OCI-LY1 (cell line): ENCODE measurements around the gene TACR1.

Experiments used
- H2AFZ ChIP-seq: fragments of 200-600 bp; sonication (generic), shearing (Covaris generic); 2 replicates; pipeline ENCODE4 v1.6.0; 2014; ENCODE audit warnings: antibody characterized with exemption, mild to moderate bottlenecking, low read length
- H3F3A ChIP-seq: fragments of 200-600 bp; sonication (generic), shearing (Covaris generic); 2 replicates; pipeline ENCODE4 v1.6.0; 2014; ENCODE audit warnings: mild to moderate bottlenecking, antibody characterized with exemption, low read length, moderate library complexity; ENCODE audit not compliant: insufficient read depth
- H3K27ac ChIP-seq: fragments of 200-600 bp; sonication (generic); 2 replicates; pipeline ENCODE4 v1.5.1; 2014; ENCODE audit warnings: low read length, mixed run types, mild to moderate bottlenecking, low read depth; ENCODE audit not compliant: poor library complexity, severe bottlenecking
- H3K27me3 ChIP-seq: fragments of 200-600 bp; sonication (generic); 2 replicates; pipeline ENCODE4 v1.6.0; 2014; ENCODE audit warnings: antibody characterized with exemption, mild to moderate bottlenecking, low read length, moderate library complexity; ENCODE audit not compliant: insufficient read depth
- H3K36me3 ChIP-seq: fragments of 200-600 bp; sonication (generic); 2 replicates; pipeline ENCODE4 v1.6.1; 2014; ENCODE audit warnings: mild to moderate bottlenecking, antibody characterized with exemption, low read length, moderate library complexity, mixed read lengths; ENCODE audit not compliant: insufficient read depth
- H3K4me1 ChIP-seq: fragments of 200-600 bp; sonication (generic); 2 replicates; pipeline ENCODE4 v1.5.1; 2014; ENCODE audit warnings: mild to moderate bottlenecking, low read length, moderate library complexity; ENCODE audit not compliant: insufficient read depth, severe bottlenecking
- H3K4me2 ChIP-seq: fragments of 200-600 bp; sonication (generic), shearing (Covaris generic); 2 replicates; pipeline ENCODE4 v1.6.1; 2014; ENCODE audit warnings: low read length
- H3K4me3 ChIP-seq: fragments of 200-600 bp; sonication (generic); 2 replicates; pipeline ENCODE4 v1.5.1; 2014; ENCODE audit warnings: low read length, low read depth, mild to moderate bottlenecking, mixed read lengths; ENCODE audit not compliant: poor library complexity, severe bottlenecking
- H3K79me2 ChIP-seq: fragments of 200-600 bp; shearing (Covaris generic); 2 replicates; pipeline ENCODE4 v1.6.1; 2016; ENCODE audit warnings: mixed run types, low read length, mixed read lengths; ENCODE audit not compliant: insufficient read depth
- H3K9ac ChIP-seq: fragments of 200-600 bp; sonication (generic), shearing (Covaris generic); 2 replicates; pipeline ENCODE4 v1.6.1; 2014; ENCODE audit warnings: mild to moderate bottlenecking, low read length, mixed read lengths
- H3K9me2 ChIP-seq: fragments of 200-600 bp; sonication (generic), shearing (Covaris generic); 2 replicates; pipeline ENCODE4 v1.6.1; 2014; ENCODE audit warnings: low read depth, mild to moderate bottlenecking, low read length, mixed read lengths
- H3K9me3 ChIP-seq: fragments of 200-600 bp; shearing (Covaris generic); 2 replicates; pipeline ENCODE4 v1.6.1; 2014; ENCODE audit warnings: low read length, mixed read lengths
- H4K20me1 ChIP-seq: fragments of 200-600 bp; sonication (generic), shearing (Covaris generic); 2 replicates; pipeline ENCODE4 v1.6.0; 2016; ENCODE audit warnings: mild to moderate bottlenecking, low read length; ENCODE audit not compliant: insufficient read depth
- EZH2 ChIP-seq: fragments of 200-600 bp; sonication (generic), shearing (Covaris generic); IDR thresholded peaks from 2 replicates; pipeline ENCODE4 v1.8.0; 2017; ENCODE audit warnings: borderline replicate concordance, mixed run types, mild to moderate bottlenecking, antibody characterized with exemption, low read length, moderate library complexity, mixed read lengths
- TF ChIP-seq, protein P1 (sequence below): fragments of 200-600 bp; sonication (generic), shearing (Covaris generic); IDR thresholded peaks from 2 replicates; pipeline ENCODE4 v1.5.1; 2017; ENCODE audit warnings: mild to moderate bottlenecking, antibody characterized with exemption, low read length, moderate library complexity, mixed read lengths

TACR1 gene

DNA sequence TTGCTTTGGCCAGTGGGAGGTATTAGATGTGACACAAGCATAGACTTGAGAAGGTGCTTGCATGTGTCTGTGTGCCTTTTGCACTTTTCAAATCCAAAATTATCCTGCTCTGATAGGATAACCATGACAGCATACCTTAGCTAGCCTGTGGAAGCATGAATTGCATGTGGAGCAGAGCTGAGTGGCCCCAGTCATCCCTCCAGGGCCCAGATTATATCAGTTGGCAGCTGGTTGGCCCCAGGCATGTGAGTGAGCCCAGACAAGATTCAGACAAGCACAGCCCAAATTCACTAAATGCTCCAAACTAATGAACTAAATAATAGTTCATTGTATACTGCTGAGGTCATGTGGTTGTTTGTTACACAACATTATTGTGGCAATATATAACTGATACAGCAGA lies 18.8 kb downstream of the TACR1 start:
- H3K9me3 ChIP-seq, result no peaks in the 10 kb centered on the region
- 0 out of 2 replicates have a peak, but pooled peaks cover 5% of the 10 kb centered on the region for H3K27me3 ChIP-seq
- no peaks in the 10 kb centered on the region for H3K4me1 ChIP-seq
- H3K36me3 ChIP-seq, result no peaks in the 10 kb centered on the region
- H3K9me2 ChIP-seq, result no peaks in the 10 kb centered on the region
- H3F3A ChIP-seq, result no peaks in the 10 kb centered on the region
- H3K9ac ChIP-seq, result no peak overlapping the region
- no peak overlapping the region for H3K27ac ChIP-seq
- no peak overlapping the region for H3K4me2 ChIP-seq
- H3K4me3 ChIP-seq, result no peak overlapping the region
- H2AFZ ChIP-seq, result no peak overlapping the region
- H3K79me2 ChIP-seq, result no peaks in the 10 kb centered on the region
- TF ChIP-seq EZH2, result no peak
- TF ChIP-seq, protein P1, sequence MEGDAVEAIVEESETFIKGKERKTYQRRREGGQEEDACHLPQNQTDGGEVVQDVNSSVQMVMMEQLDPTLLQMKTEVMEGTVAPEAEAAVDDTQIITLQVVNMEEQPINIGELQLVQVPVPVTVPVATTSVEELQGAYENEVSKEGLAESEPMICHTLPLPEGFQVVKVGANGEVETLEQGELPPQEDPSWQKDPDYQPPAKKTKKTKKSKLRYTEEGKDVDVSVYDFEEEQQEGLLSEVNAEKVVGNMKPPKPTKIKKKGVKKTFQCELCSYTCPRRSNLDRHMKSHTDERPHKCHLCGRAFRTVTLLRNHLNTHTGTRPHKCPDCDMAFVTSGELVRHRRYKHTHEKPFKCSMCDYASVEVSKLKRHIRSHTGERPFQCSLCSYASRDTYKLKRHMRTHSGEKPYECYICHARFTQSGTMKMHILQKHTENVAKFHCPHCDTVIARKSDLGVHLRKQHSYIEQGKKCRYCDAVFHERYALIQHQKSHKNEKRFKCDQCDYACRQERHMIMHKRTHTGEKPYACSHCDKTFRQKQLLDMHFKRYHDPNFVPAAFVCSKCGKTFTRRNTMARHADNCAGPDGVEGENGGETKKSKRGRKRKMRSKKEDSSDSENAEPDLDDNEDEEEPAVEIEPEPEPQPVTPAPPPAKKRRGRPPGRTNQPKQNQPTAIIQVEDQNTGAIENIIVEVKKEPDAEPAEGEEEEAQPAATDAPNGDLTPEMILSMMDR, result no peak
- no peaks in the 10 kb centered on the region for H4K20me1 ChIP-seq

- H3K4me2 ChIP-seq, result no peak overlapping the region
- no peaks in the 10 kb centered on the region for H3K9me3 ChIP-seq
- H3K4me1 ChIP-seq, result no peaks in the 10 kb centered on the region
- no peak overlapping the region for H3K27ac ChIP-seq
- H2AFZ ChIP-seq, result no peak overlapping the region
- TF ChIP-seq EZH2, result no peak
- TF ChIP-seq, protein P1, result no peak
- H3K9ac ChIP-seq, result no peak overlapping the region
- no peaks in the 10 kb centered on the region for H4K20me1 ChIP-seq
- no peaks in the 10 kb centered on the region for H3K9me2 ChIP-seq
- H3K4me3 ChIP-seq, result no peak overlapping the region
- H3K27me3 ChIP-seq, result no peaks in the 10 kb centered on the region
- H3K79me2 ChIP-seq, result no peaks in the 10 kb centered on the region
- H3F3A ChIP-seq, result no peaks in the 10 kb centered on the region
- no peaks in the 10 kb centered on the region for H3K36me3 ChIP-seq
These were observed 21.9 kb downstream of the TACR1 start for GRCh38 chr2:75177427-75177826.

GRCh38 chr2:75175456-75175855 lies 23.9 kb downstream of the TACR1 start:
- Histone ChIP-seq H3K27me3 (no peaks in the 10 kb centered on the region), H3K4me3 (no peak overlapping the region), H2AFZ (no peak overlapping the region), H3K9ac (no peak overlapping the region), H3K27ac (no peak overlapping the region), H3K36me3 (no peaks in the 10 kb centered on the region), H3K4me1 (no peaks in the 10 kb centered on the region), H3K4me2 (no peak overlapping the region), H4K20me1 (no peaks in the 10 kb centered on the region), H3K79me2 (no peaks in the 10 kb centered on the region), H3K9me3 (no peaks in the 10 kb centered on the region), H3F3A (no peaks in the 10 kb centered on the region), H3K9me2 (no peaks in the 10 kb centered on the region)
- TF ChIP-seq, protein P1, result no peak
- TF ChIP-seq EZH2, result no peak
